Activated B cell treated with CpG ODN at 0.5 μM for 24 hours (primary cell): ENCODE results near the gene LIN7C. TPM values are rescaled to one million over a fixed set of nuclear protein-coding genes. Genes with fewer than 3 reads are reported as not detected.
"Not testable (repeated sequence)": the region's sequence is repeated elsewhere in the genome, so short reads cannot be mapped to it uniquely, and the experiment has no call there.

ENCODE experiments used
- ATAC-seq: fragments of 200-7000 bp; cut with Tn5 transposase; one replicate; pipeline ENCODE4 v1.10.0; 2021; ENCODE audit warnings: low read depth, mild to moderate bottlenecking, moderate library complexity
- CTCF ChIA-PET: fragments of 350-600 bp; sonication (Branson Sonifier 250); formaldehyde crosslinking; loops from one replicate; lab custom pipeline; 2021; ENCODE audit warnings: antibody characterized with exemption; lab: Charles Lee
- POLR2A ChIA-PET: fragments of 350-600 bp; sonication (Branson Sonifier 250); formaldehyde crosslinking; loops from one replicate; lab custom pipeline; 2021; ENCODE audit warnings: antibody characterized with exemption; lab: Charles Lee
- DNase-seq: peaks from one replicate; pipeline ENCODE4 v3.0.0; 2022
- H3K27ac Mint-ChIP-seq: one replicate; pipeline ENCODE4 v1.8.0; 2020; ENCODE audit warnings: mixed read lengths
- H3K27me3 Mint-ChIP-seq: one replicate; pipeline ENCODE4 v1.8.0; 2021; ENCODE audit warnings: mixed read lengths
- H3K36me3 Mint-ChIP-seq: one replicate; pipeline ENCODE4 v1.8.0; 2021; ENCODE audit warnings: low read depth, mixed read lengths
- H3K4me1 Mint-ChIP-seq: one replicate; pipeline ENCODE4 v1.8.0; 2021; ENCODE audit warnings: mixed read lengths
- H3K4me3 Mint-ChIP-seq: one replicate; pipeline ENCODE4 v1.8.0; 2020; ENCODE audit warnings: mild to moderate bottlenecking, mixed read lengths
- H3K9me3 Mint-ChIP-seq: one replicate; pipeline ENCODE4 v1.8.0; 2020; ENCODE audit warnings: mixed read lengths
- intact Hi-C: fragments of 100-400 bp; cut with micrococcal nuclease; formaldehyde crosslinking; loops from one replicate; pipeline ENCODE4 v1.15.1; 2024
- total RNA-seq: library from RNA; stranded (reverse); gene quantifications from 2 replicates; pipeline ENCODE4 v1.2.3, GENCODE V29; 2022
- TF ChIP-seq, protein P1 (sequence below): fragments of 200-600 bp; IDR thresholded peaks from one replicate; pipeline ENCODE4 v1.8.0; 2022; ENCODE audit warnings: antibody characterized with exemption, mild to moderate bottlenecking

Gene LIN7C
- total RNA-seq, 1 donor from 2014 or later, result 23.5 TPM

DNA sequence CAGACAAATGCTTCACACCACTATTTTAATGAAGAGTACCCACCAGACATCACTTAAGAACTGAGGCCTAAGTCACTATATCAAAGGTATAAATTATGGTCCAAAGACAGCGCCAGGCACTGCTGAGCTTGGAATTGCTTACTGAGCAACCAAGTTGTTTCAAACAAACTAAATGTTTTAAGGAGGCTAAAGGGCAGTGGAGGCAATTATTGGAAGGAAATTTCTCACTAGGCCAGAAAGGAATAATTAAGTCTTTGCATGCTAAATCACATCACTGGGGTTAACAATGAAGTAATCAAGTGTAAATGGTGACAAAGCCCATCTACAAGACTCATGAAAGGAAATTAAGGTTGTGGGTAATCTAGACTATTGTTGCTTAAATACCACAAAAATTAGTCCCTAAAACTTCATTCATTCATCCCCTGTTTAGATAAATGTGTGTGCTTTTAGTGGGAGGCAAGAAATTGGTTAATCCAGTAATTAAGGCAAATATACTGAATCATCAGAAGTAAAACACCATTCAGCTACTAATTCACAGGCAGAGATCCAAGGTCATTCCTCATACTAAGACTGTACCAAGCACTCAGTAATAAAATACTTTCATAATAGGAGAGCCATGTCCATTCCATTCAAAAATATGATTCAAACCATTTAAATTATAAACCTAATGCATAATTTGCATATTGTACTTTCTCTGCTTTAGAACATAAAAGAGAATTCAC, 55.2 kb downstream of the LIN7C start:
- CTCF ChIA-PET, result no interaction called here
- no peaks in the 10 kb centered on the region for H3K36me3 Mint-ChIP-seq
- H3K4me3 Mint-ChIP-seq, result no peak overlapping the region
- no peaks in the 10 kb centered on the region for H3K9me3 Mint-ChIP-seq
- no peaks in the 10 kb centered on the region for H3K4me1 Mint-ChIP-seq
- DNase-seq (no peak), ATAC-seq (no peak)
- H3K27ac Mint-ChIP-seq, result no peak overlapping the region
- intact Hi-C loops, result no loop called here
- TF ChIP-seq, protein P1, sequence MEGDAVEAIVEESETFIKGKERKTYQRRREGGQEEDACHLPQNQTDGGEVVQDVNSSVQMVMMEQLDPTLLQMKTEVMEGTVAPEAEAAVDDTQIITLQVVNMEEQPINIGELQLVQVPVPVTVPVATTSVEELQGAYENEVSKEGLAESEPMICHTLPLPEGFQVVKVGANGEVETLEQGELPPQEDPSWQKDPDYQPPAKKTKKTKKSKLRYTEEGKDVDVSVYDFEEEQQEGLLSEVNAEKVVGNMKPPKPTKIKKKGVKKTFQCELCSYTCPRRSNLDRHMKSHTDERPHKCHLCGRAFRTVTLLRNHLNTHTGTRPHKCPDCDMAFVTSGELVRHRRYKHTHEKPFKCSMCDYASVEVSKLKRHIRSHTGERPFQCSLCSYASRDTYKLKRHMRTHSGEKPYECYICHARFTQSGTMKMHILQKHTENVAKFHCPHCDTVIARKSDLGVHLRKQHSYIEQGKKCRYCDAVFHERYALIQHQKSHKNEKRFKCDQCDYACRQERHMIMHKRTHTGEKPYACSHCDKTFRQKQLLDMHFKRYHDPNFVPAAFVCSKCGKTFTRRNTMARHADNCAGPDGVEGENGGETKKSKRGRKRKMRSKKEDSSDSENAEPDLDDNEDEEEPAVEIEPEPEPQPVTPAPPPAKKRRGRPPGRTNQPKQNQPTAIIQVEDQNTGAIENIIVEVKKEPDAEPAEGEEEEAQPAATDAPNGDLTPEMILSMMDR, result no peak
- H3K27me3 Mint-ChIP-seq, result peaks cover 2% of the 10 kb centered on the region
- POLR2A ChIA-PET, result no interaction called here

DNA sequence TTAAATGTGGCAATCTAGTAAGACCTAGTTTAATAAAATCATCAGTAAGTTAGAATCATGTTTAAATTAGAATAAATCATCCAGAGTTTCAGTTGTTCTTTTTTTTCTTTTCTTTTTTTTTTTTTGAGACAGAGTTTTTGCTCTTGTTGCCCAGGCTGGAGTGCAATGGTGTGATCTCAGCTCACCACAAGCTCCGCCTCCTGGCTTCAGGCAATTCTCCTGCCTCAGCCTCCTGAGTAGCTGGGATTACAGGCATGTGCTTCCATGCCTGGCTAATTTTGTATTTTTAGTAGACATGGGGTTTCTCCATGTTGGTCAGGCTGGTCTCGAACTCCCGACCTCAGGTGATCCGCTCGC, 58.4 kb downstream of the LIN7C start:
- CTCF ChIA-PET, POLR2A ChIA-PET, H3K4me3 Mint-ChIP-seq, ATAC-seq, H3K36me3 Mint-ChIP-seq, DNase-seq, H3K9me3 Mint-ChIP-seq, H3K27ac Mint-ChIP-seq, intact Hi-C loops, H3K27me3 Mint-ChIP-seq, H3K4me1 Mint-ChIP-seq: not testable (repeated sequence)

GRCh38 chr11:27447288-27448183, 59.0 kb downstream of the LIN7C start:
- Mint-ChIP-seq H3K4me3 (no peak overlapping the region), H3K9me3 (no peaks in the 10 kb centered on the region), H3K27ac (no peak overlapping the region), H3K4me1 (no peaks in the 10 kb centered on the region), H3K36me3 (no peaks in the 10 kb centered on the region), H3K27me3 (no peaks in the 10 kb centered on the region)
- ChIA-PET POLR2A (no interaction called here), CTCF (no interaction called here)
- ATAC-seq, result no peak
- intact Hi-C loops, result no loop called here
- no peak for DNase-seq
- TF ChIP-seq, protein P1, result no peak

DNA sequence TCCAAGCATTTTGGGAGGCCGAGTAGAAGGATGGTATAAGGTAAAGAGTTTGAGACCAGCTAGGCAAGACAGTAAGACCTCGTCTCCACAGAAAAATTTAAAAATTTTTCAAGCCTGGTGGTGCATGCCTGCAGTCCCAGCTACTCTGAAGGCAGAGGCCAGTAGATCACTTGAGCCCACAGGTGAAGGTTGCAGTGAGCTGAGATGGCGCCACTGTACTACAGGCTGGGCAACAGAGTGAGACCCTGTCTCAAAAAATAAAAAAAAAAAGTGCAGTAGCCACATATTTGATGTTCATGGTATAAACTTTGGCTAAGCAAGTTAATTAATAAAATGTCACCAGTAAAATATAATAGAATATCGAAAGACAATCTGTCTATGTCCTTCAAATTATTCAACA, 60.9 kb downstream of the LIN7C start:
- Mint-ChIP-seq H3K36me3 (no peaks in the 10 kb centered on the region), H3K27ac (no peak overlapping the region), H3K27me3 (no peaks in the 10 kb centered on the region), H3K9me3 (no peaks in the 10 kb centered on the region), H3K4me1 (no peaks in the 10 kb centered on the region), H3K4me3 (no peak overlapping the region)
- intact Hi-C loops, result no loop called here
- ChIA-PET CTCF (no interaction called here), POLR2A (no interaction called here)
- TF ChIP-seq, protein P1, result no peak
- ATAC-seq (no peak), DNase-seq (no peak)

DNA sequence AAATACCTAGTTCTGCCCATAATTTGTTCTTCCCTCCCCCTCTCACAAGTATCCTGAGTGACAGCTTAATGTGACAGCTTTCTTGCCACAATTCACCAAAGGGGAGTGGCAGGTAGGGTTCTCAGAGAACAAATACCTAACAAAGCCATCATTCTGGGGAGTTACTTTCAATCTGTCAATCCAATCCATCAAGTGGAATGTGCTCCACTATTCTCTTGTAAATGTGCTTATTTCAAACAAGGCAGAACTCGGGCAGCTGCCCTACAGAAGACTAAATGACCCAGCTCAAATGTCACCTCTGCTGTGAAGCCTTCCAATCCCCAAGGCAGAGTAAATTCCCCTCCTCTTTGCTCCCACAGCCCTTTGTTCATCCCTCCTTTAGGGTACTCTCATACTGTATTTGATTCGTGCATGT, 61.8 kb downstream of the LIN7C start:
- no peaks in the 10 kb centered on the region for H3K4me1 Mint-ChIP-seq
- no peaks in the 10 kb centered on the region for H3K27me3 Mint-ChIP-seq
- no peaks in the 10 kb centered on the region for H3K9me3 Mint-ChIP-seq
- no peak for DNase-seq
- H3K4me3 Mint-ChIP-seq, result no peak overlapping the region
- H3K27ac Mint-ChIP-seq, result no peak overlapping the region
- intact Hi-C loops, result no loop called here
- no peak for ATAC-seq
- no peaks in the 10 kb centered on the region for H3K36me3 Mint-ChIP-seq
- ChIA-PET POLR2A (no interaction called here), CTCF (no interaction called here)
- TF ChIP-seq, protein P1, result no peak

Other genes with a start within 250 kb of the LIN7C start
- 2.4 and 3.7 TPM in 2 replicates for gene CCDC34, start 143.6 kb downstream of the LIN7C start, total RNA-seq
- gene LGR4, start 34.0 kb downstream of the LIN7C start, total RNA-seq, result 2.4 and 3.0 TPM in 2 replicates
- gene BDNF, start 193.7 kb upstream of the LIN7C start, total RNA-seq, result not detected in 2 replicates